Astrocyte of the hippocampus (primary cell): ENCODE results near the gene GATAD2B.
"Not testable (repeated sequence)": the region's sequence is repeated elsewhere in the genome, so short reads cannot be mapped to it uniquely, and the experiment has no call there.

Experiments
- DNase-seq: peaks from one replicate; pipeline ENCODE4 v3.0.0; 2011; ENCODE audit warnings: low read depth, low spot score

Gene GATAD2B

DNA sequence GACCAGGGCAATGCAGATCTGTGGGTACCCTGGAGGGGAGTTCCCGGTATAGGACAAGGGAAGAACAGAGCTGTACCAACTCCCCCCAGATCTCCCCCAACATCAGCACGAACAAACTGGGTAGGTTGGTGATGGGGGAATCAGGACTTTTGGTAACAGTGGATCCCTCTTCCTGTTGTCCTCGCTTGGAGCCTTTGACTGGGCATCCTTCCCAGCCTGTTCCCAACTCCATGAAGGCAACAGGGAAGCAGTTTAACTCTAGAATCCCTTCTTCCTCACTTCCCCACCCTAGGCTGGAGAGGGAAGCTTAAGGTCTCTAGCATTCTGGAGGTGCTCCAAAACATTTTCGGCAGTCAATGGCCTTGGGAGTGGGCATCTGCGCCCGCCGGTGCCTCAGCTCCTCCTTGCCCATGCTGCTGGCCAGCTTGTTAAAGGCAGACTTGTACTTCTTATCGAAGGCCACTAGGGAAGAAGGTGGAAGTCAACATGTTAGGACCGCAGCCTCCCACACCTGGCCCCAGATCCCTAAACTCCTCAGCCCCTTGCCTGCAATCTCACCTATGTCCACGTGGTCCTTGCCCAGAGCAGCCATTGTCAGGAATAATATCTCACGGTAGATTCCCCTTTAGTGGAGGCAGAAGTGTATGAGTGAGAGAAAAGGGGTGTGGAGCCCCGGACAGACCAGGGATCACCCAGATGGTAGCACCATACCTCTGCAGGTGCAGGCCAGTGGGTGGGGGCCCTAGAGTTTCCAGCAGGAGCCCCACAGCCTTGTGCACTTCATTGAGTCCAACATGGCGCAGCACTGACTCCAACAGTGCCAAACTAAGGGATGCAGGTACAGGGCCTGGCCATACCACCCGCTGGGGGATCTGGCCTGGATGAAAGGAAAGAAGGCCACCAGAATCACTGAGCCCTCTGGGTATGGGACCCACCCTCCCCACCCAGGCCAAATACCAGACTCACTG is 7.5 kb upstream of the GATAD2B start:
- DNase-seq = no peak

DNA sequence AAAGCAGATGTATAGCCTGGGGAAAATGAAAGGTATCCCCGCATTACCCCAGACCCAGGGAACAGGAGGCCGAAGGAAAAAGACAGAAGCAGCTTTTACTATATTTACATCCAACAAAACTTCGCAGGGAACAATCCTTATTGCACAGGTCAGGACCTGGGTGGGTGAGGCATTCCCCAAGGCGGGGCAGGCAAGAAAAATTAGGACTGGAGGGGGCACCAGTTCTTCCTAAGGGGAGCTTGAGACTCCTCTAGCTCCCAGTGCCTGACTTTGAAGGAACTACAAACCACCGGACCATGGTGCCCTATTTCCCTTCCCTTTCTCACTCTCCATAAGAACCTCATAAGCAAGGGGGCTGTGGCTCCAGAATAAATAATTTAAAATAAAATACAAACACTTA is 6.7 kb upstream of the GATAD2B start:
- no peak for DNase-seq

DNA sequence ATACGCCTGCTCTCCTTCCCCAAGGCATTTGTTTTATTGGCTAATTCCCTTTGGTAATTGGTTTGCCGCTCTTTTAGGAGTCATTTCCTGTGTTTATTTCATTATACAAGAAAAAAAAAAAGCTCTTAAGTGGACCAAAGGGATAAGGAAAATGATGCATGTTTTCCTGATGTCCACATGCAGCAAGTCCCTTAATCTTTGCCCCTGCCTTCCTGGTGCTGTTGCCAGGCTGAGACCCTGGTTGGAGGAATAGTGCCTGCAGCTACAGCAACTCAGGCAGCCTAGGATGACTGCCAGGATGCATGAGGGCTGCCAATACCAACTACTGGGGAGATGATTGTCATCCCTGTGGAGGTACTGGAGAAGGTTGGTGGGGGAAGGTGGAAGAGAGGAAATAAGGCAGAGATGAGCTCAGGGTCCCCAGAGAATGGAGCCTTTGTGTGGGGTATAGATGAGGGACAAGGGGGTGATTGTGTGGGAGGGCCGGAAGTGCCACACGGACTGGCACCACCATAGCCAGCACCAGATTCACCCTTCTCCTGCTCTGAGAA is 6.1 kb upstream of the GATAD2B start:
- peak; percentile 38 for DNase-seq

DNA sequence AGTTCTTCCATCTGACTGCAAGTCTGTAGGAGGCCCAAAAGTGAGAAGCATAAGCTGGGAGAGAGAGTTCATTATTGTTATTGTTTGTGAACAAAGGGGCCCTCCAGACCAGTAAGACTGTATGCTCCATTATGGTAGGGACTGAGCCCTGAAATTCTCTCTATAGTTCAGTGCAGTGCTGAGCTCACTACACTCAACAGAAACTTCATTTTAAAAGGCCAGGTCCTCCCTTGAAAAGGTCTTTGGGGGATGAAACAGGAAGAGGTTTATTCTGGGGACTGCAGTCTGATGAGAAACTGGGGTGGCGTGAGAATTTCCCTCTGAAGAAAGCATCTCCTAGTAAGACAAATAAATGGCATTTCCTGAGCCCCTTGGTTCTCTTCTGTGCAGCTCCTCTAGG is 5.5 kb upstream of the GATAD2B start:
- DNase-seq = no peak

DNA sequence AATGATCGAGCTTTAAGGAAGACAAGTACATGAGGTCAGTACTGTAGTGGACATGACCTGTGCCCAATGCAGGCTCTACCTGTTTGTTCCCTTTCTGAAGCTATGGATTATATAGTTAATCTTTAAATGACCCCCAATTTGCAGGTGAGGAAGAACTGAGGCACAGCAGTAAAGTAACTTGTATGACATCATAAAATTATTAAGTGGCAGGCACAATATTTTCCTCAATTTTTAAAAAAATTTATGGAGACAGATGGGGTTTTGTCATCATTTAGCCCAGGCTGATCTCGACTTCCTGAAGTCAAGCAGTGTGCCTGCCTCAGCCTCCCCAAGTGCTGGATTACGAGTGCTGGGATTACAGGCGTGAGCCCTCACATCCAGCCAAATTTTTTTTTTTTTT is 3.6 kb upstream of the GATAD2B start:
- no peak for DNase-seq

DNA sequence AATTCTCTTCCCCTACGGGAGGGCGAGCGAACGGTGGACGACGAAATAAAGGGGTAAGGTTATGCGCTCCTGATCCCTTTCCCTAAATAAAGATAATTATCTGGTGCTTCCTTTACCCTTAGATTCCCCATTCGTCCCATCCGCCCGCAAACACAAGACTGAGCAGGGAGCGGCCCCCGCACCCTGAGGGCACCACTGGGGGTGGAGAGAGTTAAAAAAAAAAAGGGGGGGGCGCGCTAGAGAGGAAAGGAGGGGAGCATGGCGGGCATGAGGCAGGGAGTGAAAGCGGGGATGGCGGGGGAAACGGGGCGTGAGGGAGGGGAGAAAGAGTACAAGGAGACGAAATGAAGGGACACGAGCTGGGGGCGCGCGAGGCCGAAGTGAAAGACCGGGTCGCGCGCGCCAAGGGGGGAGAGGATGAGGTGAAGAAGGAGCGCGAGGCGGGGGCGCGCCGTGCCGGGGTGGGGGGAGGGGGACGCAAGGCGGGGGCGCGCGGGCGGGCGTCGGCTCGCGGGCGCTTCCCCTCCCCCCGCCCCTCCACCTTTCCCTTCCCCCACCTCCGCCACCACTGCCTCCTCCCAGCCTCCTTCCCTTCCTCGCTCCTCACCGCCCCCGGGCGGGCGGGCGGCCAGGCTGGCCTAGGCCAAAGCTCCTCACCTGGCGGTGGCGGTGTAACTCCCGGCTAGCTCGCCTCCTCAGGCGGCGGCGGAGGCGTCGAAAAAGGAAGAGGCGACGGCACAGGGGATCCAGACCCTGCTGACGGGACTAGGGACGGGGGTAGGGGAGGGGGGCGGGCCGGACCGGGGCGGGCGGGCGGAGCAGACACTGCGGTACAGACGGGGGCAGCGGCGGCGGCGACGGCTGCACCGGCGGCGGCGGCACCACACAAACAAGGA is 448 bp downstream of the GATAD2B start:
- DNase-seq = no peak

DNA sequence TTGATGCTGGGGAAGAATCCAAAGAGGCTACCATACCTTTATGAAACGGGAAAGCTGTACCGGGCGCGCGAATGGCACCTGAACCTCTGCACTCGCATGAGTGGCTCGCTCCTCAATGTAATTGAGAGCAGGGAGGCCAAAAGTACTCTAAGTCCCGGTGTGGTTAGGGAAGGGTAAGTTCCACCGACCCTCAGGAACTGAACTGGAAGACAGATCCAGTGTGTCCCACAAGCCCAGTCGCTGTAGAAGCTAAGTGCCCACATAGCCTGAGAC is 1.0 kb downstream of the GATAD2B start:
- peak; percentile 46 for DNase-seq

DNA sequence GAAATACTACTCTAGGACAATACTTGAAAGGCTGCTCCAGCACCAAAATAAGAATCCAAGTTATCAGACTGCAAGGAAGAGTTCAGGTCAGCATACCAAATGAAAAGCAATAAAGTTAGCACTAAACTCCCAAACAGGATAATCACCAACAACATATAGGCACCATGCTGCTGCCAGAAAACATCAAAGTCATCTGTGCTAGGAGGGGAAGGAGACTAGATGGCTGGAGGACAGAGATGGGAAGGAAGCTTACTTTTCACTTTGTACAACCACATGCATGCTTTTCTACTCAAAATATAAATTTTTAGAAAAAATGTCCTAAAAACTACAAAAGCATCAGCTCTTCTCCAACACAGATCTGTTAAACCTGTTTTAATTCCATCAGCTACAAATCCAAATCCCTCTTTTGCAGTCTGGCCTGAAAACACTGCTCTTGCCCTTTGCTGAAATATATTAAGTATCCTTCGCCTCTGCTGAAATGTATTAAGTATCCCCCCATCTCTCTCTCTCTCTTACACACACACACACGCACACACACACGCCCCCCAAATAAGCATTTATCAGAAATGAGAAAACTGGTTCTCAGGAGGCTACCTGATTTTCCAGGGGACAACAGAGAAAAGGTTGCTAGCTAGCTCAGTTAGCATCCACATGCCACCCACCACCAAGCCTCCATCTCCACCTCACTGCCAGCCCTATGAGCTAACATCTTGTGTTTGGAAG is 1.5 kb downstream of the GATAD2B start:
- no peak for DNase-seq

DNA sequence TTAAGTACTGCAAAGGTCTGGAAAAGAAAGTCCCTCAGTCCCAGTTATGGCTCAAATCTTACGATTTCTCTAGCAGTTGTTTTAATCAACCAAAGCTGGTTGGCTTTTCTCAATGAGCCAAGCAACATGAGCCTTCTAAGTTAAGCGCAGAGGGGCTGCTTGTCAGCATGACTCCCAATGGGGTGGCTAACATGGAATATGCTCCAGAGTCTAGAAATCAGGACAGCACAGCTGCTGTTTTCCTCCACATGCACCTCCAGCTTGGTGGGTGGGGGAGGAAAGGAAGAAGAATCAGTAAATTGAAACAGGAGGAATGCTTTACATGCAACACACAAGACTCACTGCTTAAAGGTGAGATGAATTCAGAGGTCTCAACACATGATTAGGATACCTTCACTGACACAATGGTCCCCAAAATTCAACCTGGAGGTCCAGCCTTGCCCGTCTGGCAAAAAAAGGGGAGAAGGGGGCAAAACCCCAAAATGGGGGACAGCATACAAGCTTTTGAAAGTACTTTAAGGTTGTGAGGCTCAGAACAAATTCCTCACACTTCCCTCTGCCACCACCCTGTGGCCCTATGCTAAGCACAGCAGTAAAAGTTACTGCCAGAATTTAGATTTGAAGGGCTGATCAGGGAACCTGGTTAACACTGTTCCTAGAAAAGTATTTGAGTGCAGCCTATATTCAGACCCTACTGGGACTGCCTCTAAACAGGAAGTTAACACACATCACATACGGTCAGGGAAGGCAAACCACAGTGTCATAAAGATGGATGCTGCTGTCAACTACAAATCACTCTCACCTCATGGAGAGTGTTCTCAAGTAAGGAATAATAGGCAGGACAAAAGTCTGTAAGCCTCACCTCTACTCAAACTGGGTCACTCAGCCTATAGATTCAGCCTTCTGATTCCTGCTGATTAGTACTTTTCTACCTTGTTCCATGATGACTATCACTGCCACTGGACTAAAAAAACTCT is 2.6 kb downstream of the GATAD2B start:
- DNase-seq = peak; percentile 41

DNA sequence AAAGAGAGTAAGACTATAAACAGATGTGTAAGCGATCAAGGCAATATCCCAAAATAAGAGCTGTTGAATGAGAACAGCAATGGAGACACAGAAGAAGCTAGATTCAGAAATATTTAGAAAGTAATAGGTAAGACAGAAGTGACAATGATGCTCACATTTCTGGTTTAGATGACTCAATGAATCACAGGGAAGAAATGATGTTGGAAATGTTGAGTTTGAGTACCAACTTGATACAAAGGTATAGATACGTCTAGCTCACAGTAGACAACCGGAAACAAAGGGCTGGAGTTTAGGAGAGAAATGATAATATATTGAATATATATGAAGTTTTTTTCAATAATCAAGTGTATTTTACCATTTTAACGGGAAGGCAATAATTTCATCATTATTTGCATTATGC is 6.5 kb downstream of the GATAD2B start:
- no peak for DNase-seq

DNA sequence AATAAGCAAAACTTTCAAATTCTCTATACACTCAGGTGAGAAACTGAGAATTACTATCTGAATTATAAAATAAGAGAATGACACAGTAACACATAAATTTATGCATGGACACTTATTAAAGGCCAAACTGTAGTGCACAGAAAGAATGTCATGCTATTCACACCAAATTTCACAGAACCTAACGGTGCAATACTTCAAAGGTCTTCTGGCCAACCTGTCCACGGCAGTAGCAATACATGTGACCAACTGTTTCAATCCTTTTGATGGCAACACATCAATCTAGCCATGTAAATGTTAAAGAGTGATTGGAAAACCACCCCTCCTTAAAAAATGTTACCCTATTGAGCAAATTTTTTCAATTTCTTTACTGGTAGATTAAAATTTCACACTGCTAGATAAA is 10.4 kb downstream of the GATAD2B start:
- no peak for DNase-seq

DNA sequence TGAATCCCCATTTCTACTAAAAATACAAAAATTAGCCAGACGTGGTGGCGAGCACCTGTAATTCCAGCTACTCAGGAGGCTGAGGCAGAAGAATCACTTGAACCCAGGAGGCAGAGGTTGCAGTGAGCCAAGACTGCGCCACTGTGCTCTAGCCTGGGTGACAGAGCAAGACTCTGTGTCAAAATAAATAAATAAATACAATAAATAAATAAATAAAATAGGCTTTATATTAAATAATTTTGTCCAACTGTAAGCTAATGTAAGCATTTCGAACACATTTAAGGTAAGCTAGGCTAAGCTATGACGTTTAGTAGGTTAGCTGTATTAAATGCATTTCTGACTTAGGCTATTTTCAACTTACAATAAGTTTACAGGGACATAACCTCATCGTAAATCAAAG is 12.2 kb downstream of the GATAD2B start:
- DNase-seq = not testable (repeated sequence)

DNA sequence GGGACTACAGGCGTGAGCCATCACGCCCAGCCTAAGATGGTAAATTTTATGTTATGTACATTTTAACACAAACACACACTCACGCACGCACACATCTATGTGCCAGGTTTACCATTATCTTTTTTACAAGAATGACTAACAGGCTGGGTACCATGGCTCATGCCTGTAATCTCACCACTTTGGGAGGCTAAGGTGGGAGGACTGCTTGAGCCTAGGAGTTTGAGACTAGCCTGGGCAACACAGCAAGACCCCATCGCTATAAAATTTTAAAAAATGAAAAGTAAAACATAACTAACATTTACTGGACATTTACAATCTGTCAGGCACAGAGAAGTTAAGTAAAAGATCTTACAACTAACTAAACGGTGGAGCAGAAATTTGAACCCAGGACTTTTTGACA is 14.7 kb downstream of the GATAD2B start:
- DNase-seq = no peak

DNA sequence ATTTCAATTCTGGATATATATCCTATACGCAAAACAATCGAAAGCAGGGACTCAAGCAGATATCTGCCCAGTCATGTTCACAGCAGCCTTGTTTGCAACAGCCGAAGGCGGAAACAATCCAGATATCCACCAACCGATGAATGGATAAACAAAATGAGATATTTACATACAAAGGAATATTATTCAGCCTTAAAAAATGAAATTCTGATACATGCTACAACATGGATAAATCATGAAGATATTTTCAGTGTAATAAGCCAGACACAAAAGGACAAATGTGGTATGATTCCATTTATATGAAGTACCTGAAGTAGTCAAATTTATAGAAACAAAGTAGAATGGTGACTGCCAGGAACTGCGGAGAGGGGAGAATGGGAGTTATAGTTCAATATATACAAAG is 15.6 kb downstream of the GATAD2B start:
- no peak for DNase-seq

DNA sequence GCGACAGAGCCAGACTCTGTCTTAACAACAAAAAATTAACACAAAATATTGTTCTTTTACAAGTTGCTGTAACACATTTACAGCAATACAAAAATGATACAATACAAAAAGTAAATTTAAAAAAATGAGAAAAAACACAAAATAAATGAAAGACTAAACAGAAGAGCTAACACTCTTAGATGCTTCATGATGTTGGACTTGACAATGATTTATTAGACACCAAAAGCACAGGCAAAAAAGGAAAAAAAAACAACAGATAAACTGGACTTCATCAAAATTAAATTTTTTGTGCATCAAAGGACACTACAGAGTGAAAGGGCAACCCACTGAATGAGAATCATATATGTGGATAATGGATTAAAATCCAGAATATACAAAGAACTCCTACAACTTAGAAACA is 16.4 kb downstream of the GATAD2B start:
- no peak for DNase-seq

DNA sequence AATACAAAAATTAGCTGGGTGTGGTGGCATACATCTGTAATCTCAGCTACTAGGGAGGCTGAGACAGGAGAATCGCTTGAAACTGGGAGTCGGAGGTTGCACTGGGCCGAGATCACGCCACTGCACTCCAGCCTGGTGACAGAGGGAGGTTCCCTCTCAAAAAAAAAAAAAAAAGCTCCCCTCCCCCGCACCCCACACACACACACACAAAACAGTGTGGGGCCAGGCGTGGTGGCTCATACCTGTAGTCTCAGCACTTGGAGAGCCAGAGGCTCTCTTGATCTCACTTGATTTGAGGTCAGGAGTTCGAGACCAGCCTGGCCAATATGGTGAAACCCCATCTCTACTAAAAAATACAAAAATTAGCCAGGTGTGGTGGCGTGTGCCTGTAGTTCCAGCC is 16.9 kb downstream of the GATAD2B start:
- not testable (repeated sequence) for DNase-seq

DNA sequence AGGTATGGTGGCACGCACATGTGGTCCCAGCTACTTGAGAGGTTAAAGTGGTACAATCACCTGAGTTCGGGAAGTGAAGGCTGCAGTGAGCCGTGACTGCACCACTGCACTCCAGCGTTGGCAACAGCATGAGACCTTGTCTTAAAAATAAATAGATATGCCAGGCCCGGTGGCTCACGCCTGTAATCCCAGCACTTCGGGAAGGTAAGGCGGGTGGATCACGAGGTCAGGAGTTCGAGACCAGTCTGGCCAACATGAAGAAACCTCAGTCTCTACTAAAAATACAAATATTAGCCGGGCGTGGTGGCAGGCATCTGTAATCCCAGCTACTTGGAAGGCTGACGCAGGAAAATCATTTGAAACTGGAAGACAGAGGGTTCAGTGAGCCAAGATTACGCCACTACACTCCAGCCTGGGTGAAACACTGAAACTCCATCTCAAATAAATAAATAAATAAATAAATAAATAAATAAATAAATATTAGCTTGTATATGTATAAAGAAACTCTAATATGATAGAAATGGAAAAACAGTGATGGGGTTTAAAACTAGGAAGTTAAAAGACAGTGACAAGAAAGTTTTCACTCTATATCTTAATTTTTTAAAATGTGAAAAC is 18.8 kb downstream of the GATAD2B start:
- no peak for DNase-seq

DNA sequence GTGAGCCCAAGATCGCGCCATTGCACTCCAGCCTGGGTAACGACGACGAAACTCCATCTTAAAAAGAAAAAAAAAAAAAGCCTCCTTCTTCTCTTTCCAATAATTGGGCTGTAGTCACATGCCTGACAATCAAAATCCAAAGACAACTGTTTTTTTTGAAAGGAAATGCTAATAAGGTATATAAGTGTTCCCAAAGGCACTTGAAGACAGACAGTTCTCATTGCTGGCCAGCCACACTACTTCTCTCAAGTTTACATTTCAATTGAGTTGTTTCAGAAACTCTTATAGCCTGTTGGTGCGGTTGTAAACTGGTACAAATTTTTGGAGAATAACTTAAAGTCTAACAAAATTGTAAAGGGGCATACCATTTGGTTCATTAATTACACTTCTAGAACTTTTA is 23.3 kb downstream of the GATAD2B start:
- DNase-seq = no peak

DNA sequence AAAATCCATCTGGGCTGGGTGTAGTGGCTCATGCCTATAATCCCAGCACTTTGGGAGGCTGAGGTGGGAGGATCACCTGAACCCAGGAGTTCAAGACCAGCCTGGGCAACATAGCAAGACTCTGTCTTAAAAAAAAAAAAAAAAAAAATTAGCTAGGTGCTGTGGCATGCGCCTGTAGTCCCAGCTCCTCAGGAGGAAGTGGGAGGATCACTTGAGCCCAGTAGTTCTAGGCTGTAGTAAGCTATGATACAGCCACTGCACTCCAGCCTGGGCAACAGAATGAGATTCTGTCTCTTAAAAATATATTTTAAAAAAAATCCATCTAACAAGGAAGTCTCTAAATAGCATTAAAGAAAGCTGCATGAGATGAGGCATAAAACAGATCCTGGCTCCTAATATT is 26.9 kb downstream of the GATAD2B start:
- not testable (repeated sequence) for DNase-seq

DNA sequence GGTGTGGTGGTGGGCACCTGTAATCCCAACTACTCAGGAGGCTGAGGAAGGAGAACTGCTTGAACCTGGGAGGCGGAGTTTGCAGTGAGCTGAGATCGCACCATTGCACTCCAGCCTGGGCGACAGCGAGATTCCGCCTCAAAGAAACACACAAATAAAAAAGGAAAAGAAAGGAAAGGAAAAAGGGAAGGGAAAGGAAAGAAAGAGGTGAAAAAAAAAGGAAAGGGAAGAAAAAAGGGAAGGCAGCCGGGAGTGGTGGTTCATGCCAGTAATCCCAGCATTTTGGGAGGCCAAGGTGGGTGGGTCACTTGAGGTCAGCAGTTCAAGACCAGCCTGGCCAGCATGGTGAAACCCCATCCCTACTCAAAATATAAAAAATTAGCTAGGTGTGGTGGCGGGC is 31.7 kb downstream of the GATAD2B start:
- DNase-seq = not testable (repeated sequence)
